ENCODE results near the gene OR8S1. TPM values are rescaled to one million over a fixed set of nuclear protein-coding genes. Genes with fewer than 3 reads are reported as not detected.
"Not testable (repeated sequence)": the region's sequence is repeated elsewhere in the genome, so short reads cannot be mapped to it uniquely, and the experiment has no call there.

Gene OR8S1
- total and polyA plus RNA-seq, 8 donors: not detected

GRCh38 chr12:48536602-48537001 lies 11.2 kb downstream of the OR8S1 start:
- no peak for ATAC-seq
- no peak for TF ChIP-seq CTCF (IDR thresholded peaks at IDR 0.05)
- Histone ChIP-seq H3K36me3 (no peaks in the 10 kb centered on the region), H3K4me1 (no peaks in the 10 kb centered on the region), H3K27ac (no peak overlapping the region), H3K4me3 (no peak overlapping the region), H3K9me3 (no peaks in the 10 kb centered on the region), H3K27me3 (no peaks in the 10 kb centered on the region)
- intact Hi-C loops (cut with DNase I): no loop called here
- no peak for DNase-seq
- 76 to 78% methylated on average over 1 of the region's 1 CpG for WGBS, 2 donors
- no peak for FAIRE-seq

- Histone ChIP-seq H3K27me3 (no peaks in the 10 kb centered on the region), H3K4me1 (no peaks in the 10 kb centered on the region), H3K27ac (no peak overlapping the region), H3K4me3 (no peak overlapping the region), H3K9me3 (no peaks in the 10 kb centered on the region), H3K36me3 (no peaks in the 10 kb centered on the region)
- no peak for FAIRE-seq
- peak in 3 of 4 donors; percentile 56 to 72 (median 67) for ATAC-seq
- intact Hi-C loops (cut with DNase I): loop anchor here in 1 of 3 donors (10.0 kb wide), 1 partner anchor 82 kb away; no protein-coding TSS in a partner anchor
- DNase-seq: peak in 1 of 6 donors; percentile 24
- 44 to 60% methylated on average over 8 of the region's 8 CpGs for WGBS, 2 donors
- TF ChIP-seq CTCF (IDR thresholded peaks at IDR 0.05): peak in 2 of 4 donors; percentile 17 to 24
These were observed 17.0 kb downstream of the OR8S1 start for GRCh38 chr12:48542300-48542928.

GRCh38 chr12:48545833-48546469 lies 20.5 kb downstream of the OR8S1 start:
- FAIRE-seq: no peak
- no peak for ATAC-seq
- Histone ChIP-seq H3K27me3 (no peaks in the 10 kb centered on the region), H3K4me3 (no peak overlapping the region), H3K9me3 (no peaks in the 10 kb centered on the region), H3K36me3 (no peaks in the 10 kb centered on the region), H3K27ac (no peak overlapping the region), H3K4me1 (no peaks in the 10 kb centered on the region)
- no peak for TF ChIP-seq CTCF (IDR thresholded peaks at IDR 0.05)
- intact Hi-C loops (cut with DNase I): loop anchor here in 1 of 3 donors (10.0 kb wide), 1 partner anchor 79 kb away; no protein-coding TSS in a partner anchor
- no peak for DNase-seq
- 36 to 42% methylated on average over 4 of the region's 4 CpGs for WGBS, 2 donors

- intact Hi-C loops (cut with DNase I): loop anchor here in 1 of 3 donors (10.0 kb wide), 1 partner anchor 78 kb away; no protein-coding TSS in a partner anchor
These were observed 21.6 kb downstream of the OR8S1 start for GRCh38 chr12:48547012-48547411.

GRCh38 chr12:48551636-48552035 lies 26.2 kb downstream of the OR8S1 start:
- intact Hi-C loops (cut with DNase I); FAIRE-seq; H3K27me3 ChIP-seq; H3K36me3 ChIP-seq; H3K27ac ChIP-seq; ATAC-seq; H3K9me3 ChIP-seq; H3K4me3 ChIP-seq; H3K4me1 ChIP-seq: not testable (repeated sequence)
- 79 to 83% methylated on average over 11 to 13 of the region's 13 CpGs for WGBS, 2 donors
- DNase-seq: peak in 1 of 6 donors; percentile 37

More at GRCh38 chr12:48547012-48547411, 21.6 kb downstream of the OR8S1 start:
- H3K9me3 ChIP-seq, H3K4me1 ChIP-seq, DNase-seq, H3K27ac ChIP-seq, H3K27me3 ChIP-seq, H3K36me3 ChIP-seq, ATAC-seq, H3K4me3 ChIP-seq, FAIRE-seq: not testable (repeated sequence)
- WGBS, 2 donors: 83 to 93% methylated on average over 1 to 2 of the region's 3 CpGs

- H3K36me3 ChIP-seq; intact Hi-C loops (cut with DNase I); DNase-seq; ATAC-seq; H3K4me1 ChIP-seq; H3K4me3 ChIP-seq; H3K9me3 ChIP-seq; FAIRE-seq; H3K27me3 ChIP-seq; H3K27ac ChIP-seq: not testable (repeated sequence)
- WGBS, 2 donors: 43 to 65% methylated on average over 9 to 11 of the region's 11 CpGs
These were observed 28.4 kb downstream of the OR8S1 start for GRCh38 chr12:48553666-48554343.
